Hepatocyte (in vitro differentiated cells): Measurements from ENCODE around the gene ELMO3. TPM values are rescaled to one million over a fixed set of nuclear protein-coding genes. Genes with fewer than 3 reads are reported as not detected.
A peak's percentile ranks its signal among the peaks of the same experiment; 100 is the strongest.

Experiments used
- DNase-seq: peaks from one replicate; pipeline ENCODE4 v3.0.0-alpha.2; 2016; ENCODE audit warnings: low spot score
- H2AFZ ChIP-seq: fragments of 200-600 bp; sonication (generic); 2 replicates; pipeline ENCODE4 v1.6.0; 2016; ENCODE audit warnings: antibody characterized with exemption, mild to moderate bottlenecking
- H3K27ac ChIP-seq: fragments of 200-600 bp; sonication (generic); 2 replicates; pipeline ENCODE4 v1.5.1; 2016; ENCODE audit warnings: mild to moderate bottlenecking
- H3K27me3 ChIP-seq: fragments of 200-600 bp; sonication (generic); 2 replicates; pipeline ENCODE4 v1.6.1; 2016
- H3K36me3 ChIP-seq: fragments of 200-600 bp; sonication (generic); replicated peaks from 2 replicates; pipeline ENCODE4 v1.5.1; 2016; ENCODE audit warnings: low read depth; ENCODE audit not compliant: insufficient read depth
- H3K4me1 ChIP-seq: fragments of 200-600 bp; sonication (generic); 2 replicates; pipeline ENCODE4 v1.5.1; 2016; ENCODE audit warnings: mild to moderate bottlenecking, moderate library complexity; ENCODE audit not compliant: insufficient read depth
- H3K4me2 ChIP-seq: fragments of 200-600 bp; sonication (generic); 2 replicates; pipeline ENCODE4 v1.6.0; 2016
- H3K4me3 ChIP-seq: fragments of 200-600 bp; sonication (generic); 2 replicates; pipeline ENCODE4 v1.5.1; 2016; ENCODE audit warnings: mild to moderate bottlenecking
- H3K79me2 ChIP-seq: fragments of 200-600 bp; sonication (generic); 2 replicates; pipeline ENCODE4 v1.6.0; 2017; ENCODE audit warnings: mild to moderate bottlenecking
- H3K9me2 ChIP-seq: fragments of 200-600 bp; sonication (generic); replicated peaks from 2 replicates; pipeline ENCODE4 v1.6.0; 2017; ENCODE audit warnings: mild to moderate bottlenecking; ENCODE audit not compliant: insufficient read depth
- H3K9me3 ChIP-seq: fragments of 200-600 bp; sonication (generic); 2 replicates; pipeline ENCODE4 v1.5.1; 2016; ENCODE audit warnings: low read depth, mild to moderate bottlenecking
- H4K20me1 ChIP-seq: fragments of 200-600 bp; sonication (generic); 2 replicates; pipeline ENCODE4 v1.6.0; 2016; ENCODE audit warnings: mild to moderate bottlenecking; ENCODE audit not compliant: insufficient read depth, poor library complexity, severe bottlenecking
- CTCF ChIP-seq: fragments of 200-600 bp; sonication (generic); IDR thresholded peaks from 2 replicates; pipeline ENCODE4 v1.5.1; 2016; ENCODE audit warnings: antibody characterized with exemption, mild to moderate bottlenecking; ENCODE audit not compliant: poor library complexity
- EZH2 ChIP-seq: fragments of 200-600 bp; sonication (generic); IDR thresholded peaks from 2 replicates; pipeline ENCODE4 v1.6.1; 2016; ENCODE audit warnings: antibody characterized with exemption, mild to moderate bottlenecking, borderline replicate concordance
- EZH2phosphoT487 ChIP-seq: fragments of 200-600 bp; sonication (generic); IDR thresholded peaks from one replicate; pipeline ENCODE4 v1.6.1; 2018; ENCODE audit warnings: antibody characterized with exemption, mild to moderate bottlenecking, low read depth, moderate library complexity; ENCODE audit not compliant: unreplicated experiment, severe bottlenecking
- WGBS: methylation state at CpG from one replicate; pipeline ENCODE4 v1.1.6; 2016; ENCODE audit warnings: low lambda C conversion rate; ENCODE audit errors: missing lambda C conversion rate; 5-methylcytosine and 5-hydroxymethylcytosine counted together
- polyA plus RNA-seq: library from polyadenylated mRNA; unstranded; fragments of >200 nt; fragmentation: Nextera tagmentation; extraction: Ambion mirVana; gene quantifications from 2 replicates; pipeline ENCODE4 v1.2.1, GENCODE V29; 2016
- total RNA-seq: library from RNA; depleted of rRNA; stranded (reverse); fragments of >200 nt; gene quantifications from 2 replicates; pipeline ENCODE4 v1.2.3, GENCODE V29; 2014

Gene ELMO3
- total and polyA plus RNA-seq, 2 experiments from 2014 or later = 14.5 to 18.5 TPM

DNA sequence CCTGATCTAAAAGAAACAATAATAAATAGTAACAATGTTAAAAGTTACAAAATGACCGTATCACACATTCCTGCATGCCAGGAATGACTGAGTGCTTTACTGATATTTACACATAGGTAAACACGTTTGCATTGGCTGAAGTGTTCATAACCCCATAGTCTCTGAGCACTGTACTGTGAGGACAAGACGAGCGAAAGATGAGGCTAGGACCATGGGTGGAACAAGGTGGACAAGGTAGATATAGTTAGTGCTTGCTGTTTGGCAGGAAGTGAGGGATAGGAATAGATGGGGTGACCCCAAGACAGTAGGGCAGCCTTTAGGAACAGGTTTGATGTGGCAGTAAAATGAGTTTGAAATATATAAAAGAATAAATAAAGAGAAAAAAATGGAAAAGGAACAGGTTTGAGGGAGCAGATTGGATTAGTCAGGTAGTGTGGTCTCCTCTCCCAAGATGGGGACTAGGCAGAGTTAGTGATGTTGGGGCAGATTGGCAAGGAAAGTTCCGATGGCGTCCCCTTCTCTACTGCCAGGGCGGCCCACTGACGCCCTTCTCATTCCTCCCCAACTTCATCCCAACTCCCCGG lies 7.4 kb upstream of the ELMO3 start:
- Histone ChIP-seq H3K4me2 (peak overlapping the region; percentile 67), H3K27ac (no peak overlapping the region), H2AFZ (no peak overlapping the region), H3K4me1 (peaks cover 10% of the 10 kb centered on the region), H3K79me2 (peaks cover 22% of the 10 kb centered on the region), H3K36me3 (no peaks in the 10 kb centered on the region), H4K20me1 (no peaks in the 10 kb centered on the region), H3K9me2 (no peaks in the 10 kb centered on the region), H3K27me3 (no peaks in the 10 kb centered on the region), H3K4me3 (no peak overlapping the region), H3K9me3 (no peaks in the 10 kb centered on the region)
- 37% methylated on average over 9 of the region's 9 CpGs for WGBS
- no peak for TF ChIP-seq EZH2phosphoT487
- no peak for DNase-seq

DNA sequence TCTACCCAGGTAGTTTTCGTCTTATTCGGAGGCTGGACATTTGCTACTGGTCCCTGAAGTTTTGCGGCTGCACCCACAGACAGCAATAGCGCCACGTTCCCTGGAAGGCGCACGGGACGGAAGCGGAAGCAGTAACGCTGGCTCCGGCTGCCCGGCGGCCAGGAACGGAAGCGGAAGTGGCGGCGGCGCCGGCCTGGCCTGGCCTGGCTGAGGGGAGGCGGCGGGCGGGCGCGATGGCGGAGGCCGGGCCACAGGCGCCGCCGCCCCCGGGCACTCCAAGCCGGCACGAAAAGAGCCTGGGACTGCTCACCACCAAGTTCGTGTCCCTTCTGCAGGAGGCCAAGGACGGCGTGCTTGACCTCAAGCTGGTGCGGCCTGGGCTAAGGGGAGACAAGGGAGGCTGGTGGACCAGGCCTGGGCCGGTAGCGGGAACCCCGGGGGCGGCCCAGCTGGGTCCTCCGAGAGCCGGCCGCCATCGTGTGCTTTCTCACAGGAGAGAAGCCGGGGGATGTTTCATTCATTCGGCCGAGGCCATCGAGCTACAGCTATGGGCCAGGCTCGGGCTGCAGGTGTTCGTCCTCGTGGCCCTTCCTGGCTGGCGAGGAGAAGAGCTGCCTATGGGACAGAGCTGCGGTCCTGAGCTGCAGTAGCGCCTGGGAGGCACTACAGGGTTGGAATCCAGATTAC lies 6.8 kb upstream of the ELMO3 start, which contains the start of gene E2F4:
TSS of gene E2F4 (plus strand) at position 161 of the 687 bp plus-strand sequence. CDS start at position 234, 73 bp downstream.
- no peak for TF ChIP-seq EZH2phosphoT487
- no peak for TF ChIP-seq CTCF
- no peak for TF ChIP-seq EZH2
- peak within 1 kb of the TSS; percentile 30 for H2AFZ ChIP-seq

GRCh38 chr16:67192781-67193361 lies 6.1 kb upstream of the ELMO3 start:
- H3K4me1 ChIP-seq = peaks cover 10% of the 10 kb centered on the region
- H3K27me3 ChIP-seq = no peaks in the 10 kb centered on the region
- no peak for DNase-seq
- no peaks in the 10 kb centered on the region for H3K9me3 ChIP-seq
- H3K9me2 ChIP-seq = no peaks in the 10 kb centered on the region
- H3K4me2 ChIP-seq = peak overlapping the region; percentile 99
- peak overlapping the region; percentile 44 for H3K27ac ChIP-seq
- peak overlapping the region; percentile 65 for H3K4me3 ChIP-seq
- TF ChIP-seq EZH2phosphoT487 = no peak
- no peak for TF ChIP-seq EZH2
- no peak for TF ChIP-seq CTCF
- no peak overlapping the region for H2AFZ ChIP-seq
- H3K36me3 ChIP-seq = no peaks in the 10 kb centered on the region
- 36% methylated on average over 17 of the region's 17 CpGs for WGBS
- H4K20me1 ChIP-seq = no peaks in the 10 kb centered on the region
- peaks cover 22% of the 10 kb centered on the region for H3K79me2 ChIP-seq

More for the DNA sequence above, 6.8 kb upstream of the ELMO3 start, which contains the start of gene E2F4:
- Histone ChIP-seq H3K4me3 (peak within 1 kb of the TSS; percentile 65), H3K4me1 (peaks cover 10% of the 10 kb centered on the region), H3K79me2 (peaks cover 22% of the 10 kb centered on the region), H3K9me2 (no peaks in the 10 kb centered on the region), H3K4me2 (peak within 1 kb of the TSS; percentile 99), H3K9me3 (no peaks in the 10 kb centered on the region), H3K27ac (peak within 1 kb of the TSS; percentile 44), H3K36me3 (no peaks in the 10 kb centered on the region), H3K27me3 (no peaks in the 10 kb centered on the region), H4K20me1 (no peaks in the 10 kb centered on the region)
- peak; percentile 95 for DNase-seq
- whole genome bisulfite sequencing = under 1% methylated on average over 54 of the region's 54 CpGs

DNA sequence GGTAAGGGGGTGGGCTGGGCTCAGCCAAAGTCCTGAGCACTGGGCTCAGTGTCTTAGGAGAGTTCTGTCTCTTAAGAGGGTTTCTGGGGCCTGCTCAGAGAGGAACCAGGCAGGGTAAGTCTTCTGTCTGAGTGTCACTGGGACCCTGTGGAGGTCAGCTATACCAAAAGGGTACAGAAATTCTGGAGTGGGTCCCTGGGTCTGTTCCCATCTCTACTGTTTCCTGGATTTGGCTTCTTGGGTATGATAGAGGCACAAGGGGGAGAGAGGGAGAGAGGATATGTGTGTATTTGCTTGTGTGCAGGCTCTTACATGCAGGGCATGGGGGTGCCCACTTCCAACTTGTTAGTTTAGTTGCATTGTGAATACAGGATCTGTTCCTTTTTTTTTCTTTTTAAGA lies 5.4 kb upstream of the ELMO3 start:
- no peaks in the 10 kb centered on the region for H3K9me2 ChIP-seq
- no peak overlapping the region for H3K4me3 ChIP-seq
- H3K27me3 ChIP-seq = no peaks in the 10 kb centered on the region
- peaks cover 22% of the 10 kb centered on the region for H3K79me2 ChIP-seq
- no peaks in the 10 kb centered on the region for H3K9me3 ChIP-seq
- H3K4me1 ChIP-seq = peaks cover 12% of the 10 kb centered on the region
- H3K27ac ChIP-seq = no peak overlapping the region
- no peaks in the 10 kb centered on the region for H3K36me3 ChIP-seq
- H4K20me1 ChIP-seq = no peaks in the 10 kb centered on the region
- TF ChIP-seq CTCF (no peak), EZH2phosphoT487 (no peak), EZH2 (no peak)
- no peak for DNase-seq
- peak overlapping the region; percentile 99 for H3K4me2 ChIP-seq
- H2AFZ ChIP-seq = no peak overlapping the region
